HepG2 (cell line): Measurements from ENCODE around the gene MTHFS. TPM values are rescaled to one million over a fixed set of nuclear protein-coding genes. Genes with fewer than 3 reads are reported as not detected.

ENCODE experiments used
- ATF7 ChIP-seq, 2 experiments: fragments of 450-650 bp in 1 of 2; sonication (generic) in 1 of 2; formaldehyde crosslinking in 1 of 2; IDR thresholded peaks; 2 replicates each; pipeline versions ENCODE4 v1.4.0 to v1.6.1; 2016 to 2020; ENCODE audit warnings: antibody characterized with exemption in 1 of 2, mild to moderate bottlenecking in 1 of 2, missing genetic modification reagents in 1 of 2
- ATM ChIP-seq: fragments of 450-650 bp; IDR thresholded peaks from 2 replicates; pipeline ENCODE4 v1.7.1; 2017; ENCODE audit warnings: mild to moderate bottlenecking, borderline replicate concordance
- DMAP1 ChIP-seq: IDR thresholded peaks from 2 replicates; pipeline ENCODE4 v1.6.1; 2016
- ELF4 ChIP-seq: sonication (generic); formaldehyde crosslinking; IDR thresholded peaks from 2 replicates; pipeline ENCODE4 v1.5.0; 2020; ENCODE audit warnings: missing genetic modification reagents, mild to moderate bottlenecking, moderate library complexity, borderline replicate concordance
- ESRRA ChIP-seq: sonication (generic); formaldehyde crosslinking; IDR thresholded peaks from 2 replicates; pipeline ENCODE4 v1.5.1; 2020; ENCODE audit warnings: mild to moderate bottlenecking, low read depth, missing genetic modification reagents
- HDAC6 ChIP-seq: fragments of 200-600 bp; sonication (generic); IDR thresholded peaks from 2 replicates; pipeline ENCODE4 v1.7.0; 2017; ENCODE audit warnings: mild to moderate bottlenecking, antibody characterized with exemption, low read length, low read depth
- KAT2B ChIP-seq: fragments of 150-350 bp; IDR thresholded peaks from 2 replicates; pipeline ENCODE4 v1.6.1; 2014; ENCODE audit warnings: low read depth, low read length, borderline replicate concordance
- KDM3A ChIP-seq: IDR thresholded peaks from 2 replicates; pipeline ENCODE4 v1.6.1; 2018; ENCODE audit warnings: low read depth, missing compliant biosample characterization
- MTERF4 ChIP-seq: sonication (generic); formaldehyde crosslinking; IDR thresholded peaks from 2 replicates; pipeline ENCODE4 v1.8.0; 2023; ENCODE audit warnings: mild to moderate bottlenecking, missing genetic modification reagents
- NPAS2 ChIP-seq: sonication (generic); formaldehyde crosslinking; IDR thresholded peaks from 2 replicates; pipeline ENCODE4 v1.8.0; 2022; ENCODE audit warnings: mild to moderate bottlenecking, missing genetic modification reagents, borderline replicate concordance
- SAP130 ChIP-seq: IDR thresholded peaks from 2 replicates; pipeline ENCODE4 v1.6.1; 2016; ENCODE audit warnings: low read depth
- SNAPC2 ChIP-seq: sonication (generic); formaldehyde crosslinking; IDR thresholded peaks from 2 replicates; pipeline ENCODE4 v1.8.1; 2022; ENCODE audit warnings: mild to moderate bottlenecking, missing genetic modification reagents
- TMF1 ChIP-seq: sonication (generic); formaldehyde crosslinking; IDR thresholded peaks from 2 replicates; pipeline ENCODE4 v1.8.1; 2022; ENCODE audit warnings: low read depth, missing genetic modification reagents
- ZBTB2 ChIP-seq: sonication (generic); formaldehyde crosslinking; IDR thresholded peaks from 2 replicates; pipeline ENCODE4 v1.8.0; 2022; ENCODE audit warnings: low read depth, missing genetic modification reagents
- ZBTB8A ChIP-seq: sonication (generic); formaldehyde crosslinking; IDR thresholded peaks from 2 replicates; pipeline ENCODE4 v1.4.0; 2020; ENCODE audit warnings: mild to moderate bottlenecking, low read depth, missing genetic modification reagents, borderline replicate concordance
- ZHX1 ChIP-seq: sonication (generic); formaldehyde crosslinking; IDR thresholded peaks from 2 replicates; pipeline ENCODE4 v1.8.1; 2022; ENCODE audit warnings: low read depth, mild to moderate bottlenecking, missing genetic modification reagents
- ZHX2 ChIP-seq, 2 experiments: sonication (generic) in 1 of 2; formaldehyde crosslinking in 1 of 2; IDR thresholded peaks; 2 replicates each; pipeline versions ENCODE4 v1.6.1 to v1.9.0; 2014 to 2022; ENCODE audit warnings: antibody characterized with exemption in 1 of 2, borderline replicate concordance in 1 of 2, inconsistent platforms in 1 of 2, low read depth in 1 of 2, missing genetic modification reagents in 1 of 2
- ZNF331 ChIP-seq: sonication (generic); formaldehyde crosslinking; IDR thresholded peaks from 2 replicates; pipeline ENCODE4 v1.4.0; 2020; ENCODE audit warnings: missing genetic modification reagents
- ZNF570 ChIP-seq: sonication (generic); formaldehyde crosslinking; IDR thresholded peaks from 2 replicates; pipeline ENCODE4 v1.4.0; 2020; ENCODE audit warnings: mild to moderate bottlenecking, missing genetic modification reagents, borderline replicate concordance
- ZNF7 ChIP-seq: IDR thresholded peaks from 2 replicates; pipeline ENCODE4 v1.6.1; 2016; ENCODE audit warnings: missing biosample characterization, missing genetic modification reagents
- polyA plus RNA-seq, 8 experiments: library from polyadenylated mRNA; depleted of rRNA in 3 of 8; stranded (reverse) in 7 of 8; unstranded in 1 of 8; fragments of >200 nt; fragmentation: Illumina TruSeq in 4 of 8; extraction: Trizol in 4 of 8; gene quantifications; 2 replicates each; pipeline versions ENCODE4 v1.2.1 to v1.2.3, GENCODE V29; 2011 to 2016; ENCODE audit warnings: low read depth in 4 of 8, missing spikeins in 1 of 8, mixed read lengths in 1 of 8; ENCODE audit not compliant: insufficient read depth in 1 of 8
- total RNA-seq, 5 experiments: library from RNA; depleted of rRNA; stranded (reverse); fragments of >200 nt; fragmentation: Illumina TruSeq; extraction: Trizol; gene quantifications; 2 replicates each; pipeline ENCODE4 v1.2.3, GENCODE V29; 2016; ENCODE audit warnings: low read depth in 1 of 5

Gene MTHFS
- total and polyA plus RNA-seq, 2 of the 13 experiments (the other 11 are each of a cell fraction or from before 2014, with no cell fraction given) = 37.0 to 49.7 TPM

- no peak for TF ChIP-seq KDM3A (CRISPR knock-in tag)
- TF ChIP-seq ZNF570 (CRISPR knock-in tag) = no peak
- TF ChIP-seq DMAP1 = no peak
- TF ChIP-seq KAT2B = no peak
- no peak for TF ChIP-seq NPAS2
- no peak for TF ChIP-seq ZNF7 (CRISPR knock-in tag)
- TF ChIP-seq ATM = no peak
- no peak for TF ChIP-seq ZHX2 (IDR thresholded peaks at IDR 0.05; ENCODE audit: low read depth)
- TF ChIP-seq ZHX2 (CRISPR knock-in tag; IDR thresholded peaks at IDR 0.05; ENCODE audit: borderline replicate concordance) = no peak
- TF ChIP-seq HDAC6 = no peak
- no peak for TF ChIP-seq ATF7 (IDR thresholded peaks at IDR 0.05)
- no peak for TF ChIP-seq ATF7 (CRISPR knock-in tag; IDR thresholded peaks at IDR 0.05)
- no peak for TF ChIP-seq SNAPC2 (CRISPR knock-in tag)
- peak; percentile 63 for TF ChIP-seq SAP130 (CRISPR knock-in tag)
- TF ChIP-seq ZBTB2 = no peak
- no peak for TF ChIP-seq MTERF4 (CRISPR knock-in tag)
- TF ChIP-seq ZBTB8A (CRISPR knock-in tag) = no peak
- TF ChIP-seq ELF4 = no peak
- no peak for TF ChIP-seq ESRRA (CRISPR knock-in tag)
- 0 out of 2 replicates have a peak, but pooled peaks have one; percentile 20 for TF ChIP-seq ZNF331
- TF ChIP-seq TMF1 = no peak
- peak; percentile 52; the same call in 1 of the 2 replicates for TF ChIP-seq ZHX1 (CRISPR knock-in tag)
These were observed 10.7 kb downstream of the MTHFS start (continued) for GRCh38 chr15:79886124-79886523.
